Activated T-helper 9 cell treated with anti-CD3 and anti-CD28 coated beads, Interleukin-2, amount 50 U/mL, for 16 hours (primary cell): Measurements from ENCODE around the gene PDE5A.
"Not testable (repeated sequence)": the region's sequence is repeated elsewhere in the genome, so short reads cannot be mapped to it uniquely, and the experiment has no call there.

ENCODE experiments used
- DNase-seq: peaks from one replicate; pipeline ENCODE4 v3.0.0-alpha.2; 2020; ENCODE audit warnings: low read depth

The PDE5A gene

GRCh38 chr4:119470021-119470736, 158.4 kb downstream of the PDE5A start:
- not testable (repeated sequence) for DNase-seq

- DNase-seq, result not testable (repeated sequence)
These were observed 159.6 kb downstream of the PDE5A start for GRCh38 chr4:119469039-119469438.

GRCh38 chr4:119462733-119463132, 165.9 kb downstream of the PDE5A start:
- not testable (repeated sequence) for DNase-seq

- not testable (repeated sequence) for DNase-seq
These were observed 172.9 kb downstream of the PDE5A start for GRCh38 chr4:119455734-119456133.

GRCh38 chr4:119454491-119455270, 173.9 kb downstream of the PDE5A start:
- peak; percentile 98 for DNase-seq

GRCh38 chr4:119454151-119454490, 174.5 kb downstream of the PDE5A start:
- DNase-seq, result not testable (repeated sequence)

- DNase-seq, result not testable (repeated sequence)
These were observed 175.3 kb downstream of the PDE5A start for GRCh38 chr4:119453286-119453685.

GRCh38 chr4:119449851-119450250, 178.8 kb downstream of the PDE5A start:
- DNase-seq, result not testable (repeated sequence)
